Suppressor macrophage (primary cell): Measurements from ENCODE around the gene IDUA.
A peak's percentile ranks its signal among the peaks of the same experiment; 100 is the strongest.

ENCODE experiments used
- DNase-seq, 4 experiments: peaks; one replicate each; pipeline ENCODE4 v3.0.0-alpha.2; 2020 to 2022

IDUA gene

GRCh38 chr4:1017211-1017610 is 30.4 kb downstream of the IDUA start:
- DNase-seq, result no peak

- DNase-seq, result no peak
Observed at GRCh38 chr4:1017706-1018105, 30.9 kb downstream of the IDUA start.

- DNase-seq, result no peak
Observed at GRCh38 chr4:1018147-1019020, 31.5 kb downstream of the IDUA start.

- no peak for DNase-seq
Observed at GRCh38 chr4:1019320-1019719, 32.5 kb downstream of the IDUA start.

- no peak for DNase-seq
Observed at GRCh38 chr4:1019729-1020470, 33.1 kb downstream of the IDUA start.

- DNase-seq, result no peak
Observed at GRCh38 chr4:1021386-1022050, 34.7 kb downstream of the IDUA start.

- no peak for DNase-seq
Observed at GRCh38 chr4:1022051-1022738, 35.4 kb downstream of the IDUA start.

GRCh38 chr4:1022739-1023066 is 35.9 kb downstream of the IDUA start:
- DNase-seq, result no peak

GRCh38 chr4:1023075-1023640 is 36.3 kb downstream of the IDUA start:
- DNase-seq, result no peak

- no peak for DNase-seq
Observed at GRCh38 chr4:1023895-1024740, 37.3 kb downstream of the IDUA start.

GRCh38 chr4:1024882-1025545 is 38.2 kb downstream of the IDUA start:
- no peak for DNase-seq

- DNase-seq, result peak in 1 of 4 experiments; percentile 48
Observed at GRCh38 chr4:1026115-1026514, 39.3 kb downstream of the IDUA start.

GRCh38 chr4:1027219-1027914 is 40.5 kb downstream of the IDUA start:
- no peak for DNase-seq

- DNase-seq, result no peak
Observed at GRCh38 chr4:1027915-1028238, 41.0 kb downstream of the IDUA start.

GRCh38 chr4:1028574-1029220 is 41.9 kb downstream of the IDUA start:
- no peak for DNase-seq

- no peak for DNase-seq
Observed at GRCh38 chr4:1029529-1029928, 42.7 kb downstream of the IDUA start.

GRCh38 chr4:1030031-1030430 is 43.2 kb downstream of the IDUA start:
- DNase-seq, result no peak

GRCh38 chr4:1030559-1030958 is 43.7 kb downstream of the IDUA start:
- no peak for DNase-seq

GRCh38 chr4:1031346-1031745 is 44.5 kb downstream of the IDUA start:
- no peak for DNase-seq
